Fibroblast of mammary gland (primary cell): ENCODE data around the gene HERPUD2.

Experiments
- DNase-seq: peaks from one replicate; pipeline ENCODE4 v3.0.0-alpha.2; 2010; ENCODE audit warnings: low read depth
- H3K4me3 ChIP-seq: 2 replicates; pipeline ENCODE4 v1.5.1; 2011; ENCODE audit warnings: low read depth, mild to moderate bottlenecking, low read length, moderate library complexity; ENCODE audit not compliant: control insufficient read depth
- TF ChIP-seq, protein P1 (sequence below): conservative IDR thresholded peaks from 2 replicates; pipeline ENCODE4 v1.5.1; 2011; ENCODE audit warnings: low read depth, low read length, inconsistent platforms; ENCODE audit not compliant: control insufficient read depth, insufficient read depth

HERPUD2 gene

DNA sequence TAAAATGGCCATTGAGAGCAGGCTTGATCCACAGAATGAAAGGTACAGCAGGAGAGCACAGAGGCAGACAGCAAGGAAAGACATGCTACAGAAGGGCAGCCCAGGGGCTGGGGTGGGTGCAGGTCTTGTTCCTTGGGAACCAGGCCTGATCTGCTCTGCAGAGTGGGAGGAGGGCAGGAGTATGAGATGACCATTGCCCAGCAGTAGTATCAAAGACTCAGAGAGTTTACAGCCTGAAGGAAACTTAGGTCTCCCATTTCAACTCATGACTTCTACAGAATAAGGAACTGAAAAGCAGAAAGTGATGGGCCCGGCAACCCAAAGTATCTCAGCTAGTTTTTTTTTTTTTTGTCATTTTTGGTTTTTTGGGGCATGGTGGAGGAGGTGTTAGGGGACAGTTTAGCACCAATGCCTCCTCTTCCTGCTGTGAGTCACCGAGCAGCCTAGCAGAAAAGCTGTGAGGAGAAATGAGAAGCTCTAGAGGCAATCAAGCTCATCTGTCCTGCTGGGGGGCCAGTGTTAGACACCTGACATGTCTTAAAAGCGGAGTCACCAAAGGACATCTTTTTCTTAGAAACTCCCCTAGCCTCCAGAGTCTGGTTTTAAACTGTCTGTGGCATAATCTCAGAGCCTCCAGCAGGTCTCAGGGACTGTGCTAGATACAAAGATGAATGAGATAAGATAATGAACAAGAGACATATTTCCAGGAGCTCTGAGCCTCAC, 34.3 kb upstream of the HERPUD2 start:
- H3K4me3 ChIP-seq = no peak overlapping the region
- TF ChIP-seq, protein P1, sequence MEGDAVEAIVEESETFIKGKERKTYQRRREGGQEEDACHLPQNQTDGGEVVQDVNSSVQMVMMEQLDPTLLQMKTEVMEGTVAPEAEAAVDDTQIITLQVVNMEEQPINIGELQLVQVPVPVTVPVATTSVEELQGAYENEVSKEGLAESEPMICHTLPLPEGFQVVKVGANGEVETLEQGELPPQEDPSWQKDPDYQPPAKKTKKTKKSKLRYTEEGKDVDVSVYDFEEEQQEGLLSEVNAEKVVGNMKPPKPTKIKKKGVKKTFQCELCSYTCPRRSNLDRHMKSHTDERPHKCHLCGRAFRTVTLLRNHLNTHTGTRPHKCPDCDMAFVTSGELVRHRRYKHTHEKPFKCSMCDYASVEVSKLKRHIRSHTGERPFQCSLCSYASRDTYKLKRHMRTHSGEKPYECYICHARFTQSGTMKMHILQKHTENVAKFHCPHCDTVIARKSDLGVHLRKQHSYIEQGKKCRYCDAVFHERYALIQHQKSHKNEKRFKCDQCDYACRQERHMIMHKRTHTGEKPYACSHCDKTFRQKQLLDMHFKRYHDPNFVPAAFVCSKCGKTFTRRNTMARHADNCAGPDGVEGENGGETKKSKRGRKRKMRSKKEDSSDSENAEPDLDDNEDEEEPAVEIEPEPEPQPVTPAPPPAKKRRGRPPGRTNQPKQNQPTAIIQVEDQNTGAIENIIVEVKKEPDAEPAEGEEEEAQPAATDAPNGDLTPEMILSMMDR = no peak
- no peak for DNase-seq

GRCh38 chr7:35728412-35729060, 33.6 kb upstream of the HERPUD2 start:
- DNase-seq = no peak
- H3K4me3 ChIP-seq = no peak overlapping the region

GRCh38 chr7:35727571-35727970, 32.6 kb upstream of the HERPUD2 start:
- TF ChIP-seq, protein P1 = no peak
- peak; percentile 63 for DNase-seq
- no peak overlapping the region for H3K4me3 ChIP-seq

More at GRCh38 chr7:35728412-35729060, 33.6 kb upstream of the HERPUD2 start:
- TF ChIP-seq, protein P1 = no peak

DNA sequence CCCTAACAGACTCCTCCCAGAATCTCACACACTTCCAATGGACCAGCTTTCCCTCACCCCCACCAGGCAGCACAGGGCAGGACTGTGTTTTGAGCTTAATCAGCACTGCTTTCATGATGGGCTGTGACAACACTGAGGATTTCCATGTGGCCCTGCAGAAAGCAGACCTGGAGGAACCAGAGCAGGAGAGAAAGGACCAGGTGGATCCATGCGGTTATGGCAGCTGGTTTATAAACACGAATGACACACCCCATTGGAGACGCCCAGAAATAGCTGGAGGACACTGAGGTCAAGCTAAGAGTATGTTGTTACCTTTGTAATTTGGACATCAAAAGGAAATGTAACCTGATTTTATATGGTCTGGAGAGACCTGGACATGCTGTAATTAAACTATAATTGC, 31.7 kb upstream of the HERPUD2 start:
- no peak overlapping the region for H3K4me3 ChIP-seq
- TF ChIP-seq, protein P1 = no peak
- DNase-seq = no peak

DNA sequence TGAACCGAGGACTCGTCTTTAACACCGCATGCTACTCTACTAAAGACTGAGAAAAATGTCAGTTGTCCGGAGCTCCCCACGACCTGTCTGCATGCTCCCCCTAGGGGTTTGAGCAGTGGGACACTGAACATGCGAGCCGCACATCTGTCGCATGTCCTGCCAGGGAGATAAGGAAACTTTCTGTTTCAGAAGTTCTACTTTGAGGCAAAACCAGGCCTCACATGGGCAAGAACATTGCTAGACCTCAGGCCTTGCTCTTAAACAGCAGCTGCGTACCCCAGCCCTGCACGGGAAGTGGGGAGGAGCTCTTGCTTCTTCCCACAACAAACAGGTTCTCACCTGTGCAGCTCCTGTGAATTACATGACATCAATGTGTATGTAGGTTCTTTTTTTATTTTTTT, 30.3 kb upstream of the HERPUD2 start:
- H3K4me3 ChIP-seq = no peak overlapping the region
- DNase-seq = no peak
- TF ChIP-seq, protein P1 = no peak

- TF ChIP-seq, protein P1 = peak; percentile 27
- DNase-seq = peak; percentile 79
- no peak overlapping the region for H3K4me3 ChIP-seq
These were observed 28.1 kb upstream of the HERPUD2 start for GRCh38 chr7:35723011-35723410.
